COLO829 (cell line): Measurements from ENCODE around the gene CDH4.

ENCODE experiments used
- DNase-seq: peaks from one replicate; pipeline ENCODE4 v3.0.0; 2012; ENCODE audit warnings: low spot score

CDH4 gene

DNA sequence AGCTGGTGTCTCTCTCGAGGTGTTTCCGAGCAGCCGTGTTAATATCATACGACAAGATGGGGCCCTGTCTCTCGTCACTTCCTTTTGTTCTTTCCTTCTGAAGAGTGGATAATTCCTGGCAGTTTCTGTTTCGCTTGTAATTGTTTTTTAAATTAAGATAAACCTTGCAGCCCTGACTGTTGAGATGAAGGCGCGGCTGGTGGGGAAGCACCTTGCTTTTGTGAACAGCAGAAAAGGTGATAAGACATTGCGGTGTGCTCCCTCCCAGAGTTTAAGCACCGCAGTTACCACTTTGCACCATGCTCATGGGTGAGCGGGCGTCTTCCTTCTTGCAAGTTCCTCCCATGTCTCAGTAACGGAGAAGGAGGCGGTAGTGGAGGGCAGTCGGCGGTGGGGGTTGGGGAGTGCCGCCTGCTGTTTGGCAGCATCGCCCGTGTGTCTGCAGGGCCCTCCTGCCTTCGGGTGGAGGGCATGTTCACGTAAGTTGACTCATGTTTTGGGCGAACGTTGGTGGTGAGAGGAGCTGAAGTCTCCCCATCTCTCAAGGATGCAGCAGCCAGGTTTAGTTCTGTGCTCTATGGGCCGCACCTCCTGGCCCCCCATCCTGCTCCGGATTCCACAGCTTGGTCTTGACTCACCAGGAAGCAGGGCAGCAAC lies 467.8 kb downstream of the CDH4 start:
- DNase-seq = no peak

DNA sequence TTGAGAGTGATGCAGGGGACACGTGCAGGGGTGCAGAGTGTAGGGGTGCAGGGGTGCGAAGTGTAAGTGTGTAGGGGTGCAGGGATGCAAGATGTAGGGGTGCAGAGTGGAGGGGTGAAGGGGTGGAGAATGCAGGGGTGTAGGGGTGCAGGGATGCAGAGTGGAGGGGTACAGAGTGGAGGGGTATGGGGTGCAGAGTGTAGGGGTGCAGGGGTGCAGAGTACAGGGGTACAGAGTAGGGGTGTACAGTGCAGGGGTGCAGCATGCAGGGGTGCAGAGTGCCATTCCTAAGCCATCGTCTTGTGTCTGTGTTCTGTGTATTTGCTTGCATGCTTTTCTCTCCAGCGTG lies 468.3 kb downstream of the CDH4 start:
- DNase-seq = no peak

GRCh38 chr20:61722146-61722678 lies 470.2 kb downstream of the CDH4 start:
- no peak for DNase-seq

DNA sequence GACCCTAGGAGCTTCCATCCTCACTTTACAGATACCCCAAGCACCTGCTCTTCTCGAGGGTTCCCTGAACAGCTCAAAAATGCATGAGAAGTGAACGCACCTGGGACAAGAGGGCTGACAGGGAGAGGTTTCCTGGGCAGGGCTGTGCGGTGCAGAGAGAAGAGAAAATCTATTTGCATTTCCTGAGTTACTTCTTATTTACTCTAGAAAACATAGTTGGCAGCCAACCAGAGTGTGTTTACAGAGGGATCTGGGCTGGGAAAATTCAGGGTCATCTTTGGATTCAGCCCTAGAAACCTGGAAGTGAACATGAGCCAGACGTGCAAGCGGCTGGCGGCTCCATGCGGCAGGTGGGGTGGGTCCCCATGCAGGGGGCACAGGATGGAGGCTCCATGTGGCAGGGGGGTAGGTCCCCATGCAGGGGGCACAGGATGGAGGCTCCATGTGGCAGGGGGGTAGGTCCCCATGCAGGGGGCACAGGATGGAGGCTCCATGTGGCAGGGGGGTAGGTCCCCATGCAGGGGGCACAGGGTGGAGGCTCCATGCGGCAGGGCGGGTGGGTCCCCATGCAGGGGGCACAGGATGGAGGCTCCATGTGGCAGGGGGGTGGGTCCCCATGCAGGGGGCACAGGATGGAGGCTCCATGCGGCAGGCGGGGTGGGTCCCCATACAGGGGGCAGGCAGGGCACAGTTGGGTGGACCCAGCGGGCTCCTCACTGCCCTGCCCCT lies 471.6 kb downstream of the CDH4 start:
- no peak for DNase-seq

DNA sequence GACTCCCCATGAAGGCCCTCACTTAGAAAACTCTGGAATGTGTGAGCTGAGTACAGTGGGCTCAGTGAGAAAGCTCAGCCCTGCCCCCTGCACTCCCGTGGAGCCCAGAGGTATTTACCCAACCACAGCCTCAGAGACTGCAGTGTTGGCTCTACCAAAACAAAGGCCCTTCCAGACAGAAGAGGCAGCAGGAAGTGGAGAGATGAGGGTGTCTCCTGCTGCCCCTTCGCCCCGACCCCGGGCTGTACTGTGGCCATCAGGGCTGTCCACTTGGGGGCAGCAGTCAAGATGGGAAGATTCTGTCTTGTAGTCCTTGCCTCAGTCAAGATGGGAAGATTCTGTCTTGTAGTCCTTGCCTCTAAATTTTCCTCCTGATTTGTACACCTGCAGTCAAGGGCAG lies 472.3 kb downstream of the CDH4 start:
- DNase-seq = no peak

DNA sequence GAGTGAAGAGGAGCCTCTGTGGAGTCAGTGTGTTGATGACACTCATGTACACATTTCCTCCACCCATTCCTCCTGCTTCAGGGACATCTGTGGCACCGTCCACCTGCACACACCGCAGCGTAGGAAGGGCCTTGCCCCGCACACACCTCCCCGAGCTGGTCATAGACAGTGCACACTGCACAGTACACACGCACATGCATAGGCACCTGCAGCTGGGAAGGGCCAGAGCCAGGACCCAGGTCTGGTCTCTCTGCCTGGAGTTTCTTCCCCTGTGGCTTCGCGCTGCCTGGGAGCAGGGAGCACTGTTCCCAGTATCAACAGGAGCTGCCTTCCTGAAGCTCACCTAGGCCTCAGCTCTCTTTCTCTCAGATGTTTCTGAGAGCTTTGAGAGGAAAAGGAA lies 473.1 kb downstream of the CDH4 start:
- DNase-seq = no peak

DNA sequence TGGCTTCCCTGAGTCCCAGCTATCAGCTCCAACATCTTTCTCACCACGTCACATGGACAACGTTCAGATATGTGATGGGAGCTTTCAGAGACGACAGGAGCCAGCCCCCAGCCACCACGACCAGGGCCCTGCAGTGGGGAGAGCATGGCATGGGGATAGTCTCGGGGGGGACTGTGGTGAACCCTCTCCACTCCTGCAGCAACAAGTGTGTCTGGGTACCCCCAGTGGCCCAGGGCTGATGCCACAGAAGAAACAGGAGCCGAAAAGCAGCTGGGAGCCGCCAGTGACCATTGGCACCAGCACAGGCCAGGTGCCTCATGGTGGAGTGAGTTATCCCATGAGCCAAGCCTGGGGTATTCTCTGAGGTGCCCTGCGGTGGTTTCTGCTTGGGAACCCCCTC lies 473.9 kb downstream of the CDH4 start:
- DNase-seq = no peak

GRCh38 chr20:61726979-61727378 lies 474.9 kb downstream of the CDH4 start:
- no peak for DNase-seq

GRCh38 chr20:61727761-61728160 lies 475.7 kb downstream of the CDH4 start:
- DNase-seq = no peak

- no peak for DNase-seq
Observed at GRCh38 chr20:61728326-61728725, 476.3 kb downstream of the CDH4 start.

DNA sequence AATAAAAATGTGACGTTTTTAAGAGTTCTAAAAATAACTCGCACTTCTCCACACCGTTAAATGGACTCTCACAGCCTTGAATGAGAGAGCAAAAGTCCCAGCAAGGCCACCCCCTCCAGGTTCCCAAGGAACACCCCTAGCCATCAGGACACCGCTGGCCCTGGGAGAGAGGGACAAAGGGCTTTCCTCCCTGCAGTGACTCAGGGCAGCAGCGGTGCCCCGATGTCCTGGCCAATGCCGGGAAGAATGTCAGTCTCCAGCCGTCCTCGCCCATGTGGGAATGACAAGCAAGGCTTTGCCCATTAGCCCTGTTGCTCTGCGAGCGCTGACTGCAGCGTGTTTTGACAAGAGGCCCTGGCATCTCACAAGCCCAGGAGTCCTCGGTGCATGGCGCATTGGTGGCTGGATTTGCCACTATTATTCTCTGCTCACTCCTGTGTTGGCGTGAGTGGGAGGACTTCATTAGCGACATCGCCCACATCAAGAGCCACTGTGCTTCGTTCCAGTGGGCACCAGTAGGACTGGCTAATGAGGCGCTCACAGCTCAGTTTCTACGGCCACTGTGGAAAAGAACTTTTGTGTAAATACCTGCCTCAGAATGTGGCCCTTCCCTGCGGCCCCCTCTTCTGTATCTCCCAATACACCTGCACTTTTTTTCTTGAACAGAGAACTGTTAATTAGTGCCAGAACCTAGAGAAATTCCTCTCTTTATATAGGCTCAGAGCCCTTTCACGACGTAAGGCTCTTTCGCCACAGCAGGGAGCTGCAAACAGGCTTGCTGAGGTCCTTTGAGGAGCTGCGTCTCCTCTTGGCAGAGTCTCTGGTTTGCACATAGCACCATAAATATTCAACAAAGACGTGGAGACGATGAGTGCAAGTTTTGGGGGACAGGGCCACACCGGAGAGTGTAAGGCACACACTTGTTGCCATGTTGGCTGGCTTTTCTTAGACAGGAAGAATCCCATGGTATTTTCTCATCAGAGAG lies 477.0 kb downstream of the CDH4 start:
- no peak for DNase-seq

DNA sequence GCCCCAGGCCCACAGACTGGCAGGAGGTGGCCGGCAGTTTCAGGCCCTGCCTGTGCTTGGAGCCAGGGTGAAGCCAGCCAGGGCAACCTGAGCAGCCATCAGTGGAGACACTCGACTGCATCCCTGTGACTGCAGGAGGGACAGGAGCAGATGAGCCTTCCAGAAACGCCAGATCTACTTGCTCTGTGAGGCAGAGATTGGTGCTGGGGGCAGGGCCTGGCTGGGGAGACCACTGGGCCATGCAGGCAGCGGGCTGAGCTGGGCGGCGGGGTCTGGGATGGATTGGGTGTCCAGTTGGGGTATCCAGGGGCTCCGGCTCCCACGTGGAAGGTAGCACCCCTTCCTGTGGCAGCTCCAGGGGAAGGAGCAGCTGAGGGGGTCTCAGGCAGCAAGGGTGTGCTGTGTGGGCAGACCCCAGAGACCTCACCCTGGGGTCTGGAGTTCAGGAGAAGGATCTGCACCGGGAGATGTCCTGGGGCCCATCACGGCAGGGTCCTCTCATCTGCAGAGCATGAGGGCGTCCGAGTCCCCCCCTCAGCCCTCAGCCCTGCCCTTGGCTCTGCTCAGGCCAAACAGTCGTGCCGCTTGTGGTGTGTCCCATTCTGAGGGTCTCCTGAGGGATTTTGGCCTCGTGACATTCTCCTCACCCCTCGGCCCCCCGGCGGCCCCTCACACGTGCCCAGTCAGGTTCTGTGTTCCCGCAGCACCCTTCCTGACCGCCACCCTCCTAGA lies 478.7 kb downstream of the CDH4 start:
- DNase-seq = no peak

GRCh38 chr20:61731363-61732181 lies 479.5 kb downstream of the CDH4 start:
- no peak for DNase-seq

DNA sequence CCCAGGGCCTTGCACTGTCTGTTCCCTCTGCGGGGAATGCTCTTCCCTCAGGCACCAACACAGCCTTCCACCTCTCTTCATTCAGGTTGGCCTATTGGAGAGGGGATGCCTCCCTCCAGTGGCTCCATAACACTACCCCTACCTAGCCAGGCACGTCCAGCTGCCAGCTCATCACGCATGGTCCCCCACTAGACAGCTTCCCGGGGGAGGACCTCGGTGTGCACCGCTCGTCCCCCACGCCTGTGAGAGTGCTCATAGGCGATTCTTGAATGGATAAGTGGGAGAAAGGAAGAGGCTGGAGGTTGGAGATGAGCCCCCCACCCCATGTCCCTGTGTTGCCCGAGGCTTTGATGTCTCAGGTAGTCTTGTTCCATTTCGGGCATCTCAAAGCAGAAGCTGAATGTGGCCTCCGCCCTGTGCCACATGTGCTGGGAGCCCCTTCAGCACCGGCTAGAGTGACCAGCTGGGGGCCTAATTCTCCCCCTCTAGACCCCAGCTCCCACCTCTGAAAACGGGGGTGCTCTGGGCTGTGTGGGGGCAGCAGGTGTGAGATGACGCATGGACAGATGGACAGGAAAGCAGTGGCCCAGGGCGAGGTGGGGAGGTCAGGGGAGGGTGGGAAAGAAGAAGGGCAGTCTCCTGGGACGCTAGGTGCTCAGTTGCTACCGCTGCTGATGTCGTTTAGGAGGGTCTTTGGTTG lies 480.6 kb downstream of the CDH4 start:
- no peak for DNase-seq

DNA sequence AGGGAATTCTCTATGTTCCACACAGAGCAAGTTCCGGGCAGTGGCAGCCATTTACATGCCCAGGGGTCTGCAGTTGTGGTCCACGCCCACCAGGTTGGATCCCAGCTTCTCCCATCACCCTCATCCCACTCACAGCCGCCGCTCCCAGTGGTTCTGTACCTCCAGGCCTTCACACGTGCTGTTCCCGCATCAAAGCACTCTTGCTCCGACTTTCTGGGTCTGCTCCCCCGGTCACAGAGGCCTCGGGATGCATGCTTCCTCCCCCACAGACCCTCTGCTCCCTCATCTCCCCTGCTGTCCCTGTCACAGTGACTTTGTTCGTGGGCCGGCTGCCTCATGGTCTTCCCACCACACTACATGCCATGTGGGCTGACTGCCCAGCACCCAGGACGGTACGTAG lies 481.2 kb downstream of the CDH4 start:
- no peak for DNase-seq

DNA sequence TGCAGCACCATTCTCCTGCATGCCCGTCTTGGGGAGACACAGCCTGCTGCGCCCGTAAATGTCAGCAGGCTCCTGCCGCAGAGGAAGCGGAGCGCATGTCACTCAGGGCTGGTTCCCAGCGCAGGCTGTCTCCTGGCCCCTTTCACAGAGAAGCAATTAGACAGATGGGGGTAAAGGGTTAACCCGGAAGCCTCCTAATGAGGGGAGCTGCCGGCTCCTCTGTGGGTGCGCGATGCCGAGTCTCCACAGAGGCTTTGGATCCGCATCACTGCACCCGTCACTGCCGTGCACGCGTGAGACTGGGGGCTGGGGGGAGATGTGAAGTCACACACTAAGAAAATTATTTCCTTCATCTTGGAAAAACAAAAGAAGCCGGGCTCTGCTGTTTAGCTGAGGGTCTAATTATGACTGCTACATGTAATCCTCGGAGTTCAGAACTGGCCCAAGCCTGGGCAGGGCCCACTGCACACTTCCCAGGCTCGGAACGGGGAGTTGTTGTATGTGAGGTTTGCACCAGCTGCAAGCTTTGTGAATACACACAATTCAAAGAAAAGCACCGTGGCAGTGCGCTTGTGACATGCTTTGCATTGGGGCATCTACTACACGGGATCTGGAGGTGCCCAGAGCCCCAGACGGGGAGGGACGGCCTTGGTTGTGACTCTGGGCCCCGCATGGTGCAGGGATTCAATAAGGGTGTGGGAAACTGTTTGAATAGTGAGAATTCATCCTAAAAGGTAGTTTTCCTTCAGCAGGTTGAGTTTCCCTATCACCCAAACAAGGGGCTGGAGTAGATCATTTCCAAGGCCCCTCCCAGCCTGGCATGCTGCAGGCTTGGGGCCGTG lies 482.1 kb downstream of the CDH4 start:
- no peak for DNase-seq

DNA sequence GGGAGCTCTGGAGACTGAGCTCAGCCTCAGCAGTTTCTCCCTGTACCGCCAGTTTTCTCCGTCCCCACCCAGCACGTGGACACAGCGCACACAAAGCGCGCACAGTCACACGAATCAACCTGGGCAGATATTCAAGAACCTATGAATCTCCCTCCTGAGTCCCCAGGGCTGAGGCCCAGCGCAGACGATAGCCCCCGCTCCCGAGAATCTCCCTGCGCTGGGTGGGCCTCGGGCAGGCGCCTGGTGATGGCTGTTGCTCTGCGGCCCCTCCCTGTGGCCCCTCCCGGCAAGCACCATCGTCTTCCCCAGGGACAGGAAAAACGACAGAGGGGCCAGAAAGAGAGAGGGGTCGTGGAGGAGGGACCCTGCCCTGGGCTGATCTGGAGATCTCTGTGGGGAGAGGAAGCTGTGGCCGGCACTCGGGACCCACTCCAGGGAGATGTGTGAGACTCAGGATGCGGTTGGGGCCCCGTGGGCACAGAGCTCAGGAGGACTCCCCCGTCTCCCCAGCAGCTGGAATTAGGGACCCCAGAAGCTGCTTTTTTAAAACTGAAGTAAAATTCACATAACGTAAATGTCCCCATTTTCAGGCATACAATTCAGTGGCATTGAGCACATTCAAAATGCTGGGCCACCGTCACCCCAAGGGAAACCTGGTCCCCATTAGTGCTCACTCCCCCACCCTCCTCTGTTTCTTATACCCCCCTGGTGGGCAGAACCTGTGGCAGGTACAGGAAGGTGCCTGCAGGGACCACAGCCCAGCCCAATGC lies 482.9 kb downstream of the CDH4 start:
- DNase-seq = no peak

DNA sequence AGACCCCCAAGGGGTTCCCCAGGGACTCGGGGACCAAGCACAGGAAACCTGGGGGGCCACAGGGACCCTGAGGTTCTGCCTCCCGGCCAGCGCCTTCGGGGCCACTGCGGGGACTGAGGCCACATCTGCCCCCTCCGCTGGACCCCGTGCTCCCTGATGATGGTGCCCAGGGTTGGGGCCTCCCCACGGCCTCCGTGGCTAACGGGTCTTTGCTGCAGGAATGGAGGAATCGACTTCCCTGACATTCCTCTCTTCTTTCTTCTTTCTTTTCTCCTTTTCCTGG lies 483.4 kb downstream of the CDH4 start:
- no peak for DNase-seq
